ENCODE data around the gene AJUBA. TPM values are rescaled to one million over a fixed set of nuclear protein-coding genes. Genes with fewer than 3 reads are reported as not detected.
"Not testable (repeated sequence)": the region's sequence is repeated elsewhere in the genome, so short reads cannot be mapped to it uniquely, and the experiment has no call there.

AJUBA gene
- total RNA-seq, 1 donor from 2014 or later: 7.2 TPM

GRCh38 chr14:23009483-23009938 lies 27.2 kb upstream of the AJUBA start:
- H3K4me3 ChIP-seq: peak overlapping the region; percentile 67
- H3K27ac ChIP-seq (replicated peaks): peak overlapping the region; percentile 82
- no peak for TF ChIP-seq CTCF (IDR thresholded peaks at IDR 0.05; ENCODE audit: borderline replicate concordance)
- no peak for DNase-seq
- no peaks in the 10 kb centered on the region for H3K27me3 ChIP-seq (ENCODE audit: low read depth)
- peaks cover 38% of the 10 kb centered on the region for H3K4me1 ChIP-seq
- no peaks in the 10 kb centered on the region for H3K36me3 ChIP-seq
- intact Hi-C loops (cut with micrococcal nuclease): no loop called here
- no peaks in the 10 kb centered on the region for H3K9me3 ChIP-seq (replicated peaks)

GRCh38 chr14:23008831-23009230 lies 26.5 kb upstream of the AJUBA start:
- no peak for DNase-seq
- Histone ChIP-seq H3K27ac (replicated peaks) (no peak overlapping the region), H3K27me3 (ENCODE audit: low read depth) (no peaks in the 10 kb centered on the region), H3K9me3 (replicated peaks) (no peaks in the 10 kb centered on the region), H3K36me3 (no peaks in the 10 kb centered on the region), H3K4me1 (peaks cover 38% of the 10 kb centered on the region), H3K4me3 (no peak overlapping the region)
- intact Hi-C loops (cut with micrococcal nuclease): no loop called here
- no peak for TF ChIP-seq CTCF (IDR thresholded peaks at IDR 0.05; ENCODE audit: borderline replicate concordance)

GRCh38 chr14:23006544-23007419 lies 24.4 kb upstream of the AJUBA start:
- intact Hi-C loops (cut with micrococcal nuclease): no loop called here
- Histone ChIP-seq H3K27me3 (ENCODE audit: low read depth) (no peaks in the 10 kb centered on the region), H3K27ac (replicated peaks) (peak overlapping the region; percentile 98), H3K4me1 (peaks cover 38% of the 10 kb centered on the region), H3K36me3 (no peaks in the 10 kb centered on the region), H3K9me3 (replicated peaks) (no peaks in the 10 kb centered on the region), H3K4me3 (peak overlapping the region; percentile 87)
- peak; percentile 95 for DNase-seq
- TF ChIP-seq CTCF (IDR thresholded peaks at IDR 0.05; ENCODE audit: borderline replicate concordance): peak; percentile 33

GRCh38 chr14:23006188-23006534 lies 23.8 kb upstream of the AJUBA start:
- Histone ChIP-seq H3K4me3 (peak overlapping the region; percentile 87), H3K27ac (replicated peaks) (peak overlapping the region; percentile 98), H3K27me3 (ENCODE audit: low read depth) (no peaks in the 10 kb centered on the region), H3K9me3 (replicated peaks) (no peaks in the 10 kb centered on the region), H3K36me3 (no peaks in the 10 kb centered on the region), H3K4me1 (peaks cover 38% of the 10 kb centered on the region)
- intact Hi-C loops (cut with micrococcal nuclease): no loop called here
- no peak for TF ChIP-seq CTCF (IDR thresholded peaks at IDR 0.05; ENCODE audit: borderline replicate concordance)
- no peak for DNase-seq

GRCh38 chr14:23005451-23006187 lies 23.3 kb upstream of the AJUBA start:
- H3K27ac ChIP-seq (replicated peaks): no peak overlapping the region
- H3K4me3 ChIP-seq: peak overlapping the region; percentile 87

GRCh38 chr14:23004274-23004673 lies 21.9 kb upstream of the AJUBA start:
- H3K36me3 ChIP-seq; H3K9me3 ChIP-seq (replicated peaks); H3K27ac ChIP-seq (replicated peaks); H3K4me3 ChIP-seq; H3K27me3 ChIP-seq (ENCODE audit: low read depth); DNase-seq; intact Hi-C loops (cut with micrococcal nuclease): not testable (repeated sequence)
- peaks cover 28% of the 10 kb centered on the region for H3K4me1 ChIP-seq

More at GRCh38 chr14:23005451-23006187, 23.3 kb upstream of the AJUBA start:
- Histone ChIP-seq H3K27me3 (ENCODE audit: low read depth) (no peaks in the 10 kb centered on the region), H3K36me3 (no peaks in the 10 kb centered on the region), H3K9me3 (replicated peaks) (no peaks in the 10 kb centered on the region), H3K4me1 (peaks cover 38% of the 10 kb centered on the region)
- no peak for TF ChIP-seq CTCF (IDR thresholded peaks at IDR 0.05; ENCODE audit: borderline replicate concordance)
- no peak for DNase-seq
- intact Hi-C loops (cut with micrococcal nuclease): no loop called here

Measured in left ventricle myocardium inferior (tissue), 1 donor.